ENCODE data around the gene SNPH.

SNPH gene

GRCh38 chr20:1321654-1321939 is 55.5 kb downstream of the SNPH start:
- Histone ChIP-seq H3K4me3 (replicated peaks; ENCODE audit: insufficient read depth, low read length) (no peak overlapping the region), H3K27ac (replicated peaks) (no peak overlapping the region), H3K27me3 (ENCODE audit: insufficient read depth, poor library complexity, severe bottlenecking) (no peaks in the 10 kb centered on the region)
- no peak for DNase-seq (ENCODE audit: low read depth in 1 of 2, low spot score in 1 of 2)
- TF ChIP-seq SPI1 (IDR thresholded peaks at IDR 0.05; ENCODE audit: borderline replicate concordance, low read depth) (no peak), GABPA (IDR thresholded peaks at IDR 0.05; ENCODE audit: low read depth) (no peak), POLR2AphosphoS5 (IDR thresholded peaks at IDR 0.05; ENCODE audit: low read depth) (no peak), CTCF (IDR thresholded peaks at IDR 0.05; ENCODE audit: insufficient read depth, low read length) (no peak)
- TF ChIP-seq, protein P1, sequence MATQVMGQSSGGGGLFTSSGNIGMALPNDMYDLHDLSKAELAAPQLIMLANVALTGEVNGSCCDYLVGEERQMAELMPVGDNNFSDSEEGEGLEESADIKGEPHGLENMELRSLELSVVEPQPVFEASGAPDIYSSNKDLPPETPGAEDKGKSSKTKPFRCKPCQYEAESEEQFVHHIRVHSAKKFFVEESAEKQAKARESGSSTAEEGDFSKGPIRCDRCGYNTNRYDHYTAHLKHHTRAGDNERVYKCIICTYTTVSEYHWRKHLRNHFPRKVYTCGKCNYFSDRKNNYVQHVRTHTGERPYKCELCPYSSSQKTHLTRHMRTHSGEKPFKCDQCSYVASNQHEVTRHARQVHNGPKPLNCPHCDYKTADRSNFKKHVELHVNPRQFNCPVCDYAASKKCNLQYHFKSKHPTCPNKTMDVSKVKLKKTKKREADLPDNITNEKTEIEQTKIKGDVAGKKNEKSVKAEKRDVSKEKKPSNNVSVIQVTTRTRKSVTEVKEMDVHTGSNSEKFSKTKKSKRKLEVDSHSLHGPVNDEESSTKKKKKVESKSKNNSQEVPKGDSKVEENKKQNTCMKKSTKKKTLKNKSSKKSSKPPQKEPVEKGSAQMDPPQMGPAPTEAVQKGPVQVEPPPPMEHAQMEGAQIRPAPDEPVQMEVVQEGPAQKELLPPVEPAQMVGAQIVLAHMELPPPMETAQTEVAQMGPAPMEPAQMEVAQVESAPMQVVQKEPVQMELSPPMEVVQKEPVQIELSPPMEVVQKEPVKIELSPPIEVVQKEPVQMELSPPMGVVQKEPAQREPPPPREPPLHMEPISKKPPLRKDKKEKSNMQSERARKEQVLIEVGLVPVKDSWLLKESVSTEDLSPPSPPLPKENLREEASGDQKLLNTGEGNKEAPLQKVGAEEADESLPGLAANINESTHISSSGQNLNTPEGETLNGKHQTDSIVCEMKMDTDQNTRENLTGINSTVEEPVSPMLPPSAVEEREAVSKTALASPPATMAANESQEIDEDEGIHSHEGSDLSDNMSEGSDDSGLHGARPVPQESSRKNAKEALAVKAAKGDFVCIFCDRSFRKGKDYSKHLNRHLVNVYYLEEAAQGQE (IDR thresholded peaks at IDR 0.05; ENCODE audit: insufficient replicate concordance, low read depth) = no peak

DNA sequence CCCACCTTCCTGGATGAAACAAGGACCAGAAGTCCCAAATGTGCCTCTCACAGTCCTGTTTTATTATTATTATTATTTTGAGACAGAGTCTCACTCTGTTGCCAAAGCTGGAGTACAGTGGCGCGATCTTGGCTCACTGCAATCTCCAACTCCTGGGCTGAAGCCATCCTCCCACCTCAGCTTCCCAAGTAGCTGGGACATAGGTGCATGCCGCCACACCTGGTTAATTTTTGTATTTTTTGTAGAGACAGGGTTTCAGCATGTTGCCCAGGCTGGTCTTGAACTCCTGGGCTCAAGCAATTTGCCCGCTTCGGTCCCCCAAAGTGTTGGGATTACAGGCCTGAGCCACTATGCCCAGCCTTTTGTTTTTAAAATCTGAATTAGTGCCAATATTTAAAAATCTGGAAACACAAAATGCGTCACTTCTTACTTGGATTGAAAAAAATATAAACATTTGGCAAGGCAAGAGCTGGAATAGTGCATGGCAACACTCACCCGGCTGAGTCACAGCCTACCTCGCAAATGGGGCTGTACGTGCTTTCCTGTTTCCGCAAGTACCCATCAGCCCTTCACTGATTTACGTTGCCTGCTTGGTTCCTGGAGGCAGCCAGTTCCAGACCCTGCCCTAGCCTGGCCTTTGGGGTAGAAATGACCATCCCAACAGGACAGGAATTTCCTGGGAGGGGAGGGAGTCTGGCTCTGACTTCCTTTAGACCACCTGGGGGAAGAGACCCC is 56.6 kb downstream of the SNPH start:
- DNase-seq (ENCODE audit: low read depth in 1 of 2, low spot score in 1 of 2) = no peak
- Histone ChIP-seq H3K4me3 (replicated peaks; ENCODE audit: insufficient read depth, low read length) (no peak overlapping the region), H3K27me3 (ENCODE audit: insufficient read depth, poor library complexity, severe bottlenecking) (no peaks in the 10 kb centered on the region), H3K27ac (replicated peaks) (no peak overlapping the region)
- TF ChIP-seq CTCF (IDR thresholded peaks at IDR 0.05; ENCODE audit: insufficient read depth, low read length) (no peak), GABPA (IDR thresholded peaks at IDR 0.05; ENCODE audit: low read depth) (no peak), POLR2AphosphoS5 (IDR thresholded peaks at IDR 0.05; ENCODE audit: low read depth) (no peak), SPI1 (IDR thresholded peaks at IDR 0.05; ENCODE audit: borderline replicate concordance, low read depth) (no peak)
- TF ChIP-seq, protein P1 (IDR thresholded peaks at IDR 0.05; ENCODE audit: insufficient replicate concordance, low read depth) = no peak

DNA sequence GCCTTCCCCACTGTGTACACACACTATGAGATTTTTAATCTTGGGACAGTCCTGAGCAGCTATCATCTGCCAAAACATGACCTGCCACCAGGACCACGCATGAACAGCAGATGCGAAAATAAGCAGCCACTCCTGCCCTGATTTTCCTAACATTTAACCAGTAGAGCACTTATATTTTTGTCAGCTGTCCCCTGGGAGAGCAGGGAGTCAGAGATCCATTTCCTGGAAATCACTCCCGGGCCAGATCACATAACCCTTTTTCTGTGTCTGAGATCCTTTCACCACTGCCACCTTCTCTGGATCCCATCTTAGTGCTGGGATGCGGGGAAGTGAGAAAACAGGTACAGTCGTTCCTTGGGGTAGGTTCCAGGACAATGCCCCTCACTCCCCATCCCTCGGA is 57.2 kb downstream of the SNPH start:
- Histone ChIP-seq H3K27me3 (ENCODE audit: insufficient read depth, poor library complexity, severe bottlenecking) (no peaks in the 10 kb centered on the region), H3K27ac (replicated peaks) (no peak overlapping the region), H3K4me3 (replicated peaks; ENCODE audit: insufficient read depth, low read length) (no peak overlapping the region)
- TF ChIP-seq CTCF (IDR thresholded peaks at IDR 0.05; ENCODE audit: insufficient read depth, low read length) = no peak
- TF ChIP-seq, protein P1 (IDR thresholded peaks at IDR 0.05; ENCODE audit: insufficient replicate concordance, low read depth) = no peak
- TF ChIP-seq GABPA (IDR thresholded peaks at IDR 0.05; ENCODE audit: low read depth) = no peak
- no peak for TF ChIP-seq POLR2AphosphoS5 (IDR thresholded peaks at IDR 0.05; ENCODE audit: low read depth)
- TF ChIP-seq SPI1 (IDR thresholded peaks at IDR 0.05; ENCODE audit: borderline replicate concordance, low read depth) = no peak
- DNase-seq (ENCODE audit: low read depth in 1 of 2, low spot score in 1 of 2) = no peak

Measured in HL-60 (cell line).